Vagina (tissue), 2 donors: ENCODE data around the gene SLC13A1.

Experiments
- CTCF ChIP-seq, 3 experiments: fragments of 450-650 bp in 2 of 3; fragments of 200-600 bp in 1 of 3; sonication (generic) in 1 of 3; IDR thresholded peaks; one replicate each; pipeline ENCODE4 v1.5.1; 2017 to 2019; ENCODE audit warnings: antibody characterized with exemption in 3 of 3, mild to moderate bottlenecking in 2 of 3, moderate library complexity in 2 of 3
- POLR2A ChIP-seq, 2 donors: fragments of 450-650 bp; IDR thresholded peaks; one replicate each; pipeline ENCODE4 v1.6.1; 2017; ENCODE audit warnings: antibody characterized with exemption in 2 of 2, mild to moderate bottlenecking in 2 of 2, moderate library complexity in 2 of 2
- POLR2AphosphoS5 ChIP-seq, 2 donors: sonication (generic); formaldehyde crosslinking; IDR thresholded peaks; one replicate each; pipeline ENCODE4 v1.9.0; 2017; ENCODE audit warnings: antibody characterized with exemption in 2 of 2, mild to moderate bottlenecking in 2 of 2, low read depth in 1 of 2; ENCODE audit not compliant: insufficient read depth in 1 of 2

DNA sequence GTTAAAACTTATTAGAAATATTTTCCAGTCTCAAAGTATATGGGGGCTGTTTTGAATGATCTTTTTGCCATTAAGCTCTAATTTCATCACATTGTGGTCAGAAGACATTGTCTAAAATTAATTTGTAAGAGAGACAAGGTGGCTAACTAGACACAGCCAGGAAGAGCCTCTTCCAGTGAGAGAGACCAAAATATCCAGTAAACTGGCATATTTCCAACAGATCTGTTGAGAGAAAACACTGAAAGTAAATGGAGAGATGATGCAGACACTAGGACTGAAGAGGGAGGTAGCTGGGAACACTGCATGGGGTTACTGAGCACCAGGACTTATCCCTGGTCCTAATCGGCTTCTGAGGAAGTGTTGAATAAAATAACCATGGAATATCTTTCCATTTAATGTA is 102.8 kb downstream of the SLC13A1 start:
- TF ChIP-seq CTCF (IDR thresholded peaks at IDR 0.05) (no peak), POLR2AphosphoS5 (IDR thresholded peaks at IDR 0.05; ENCODE audit: insufficient read depth in 1 of 2, low read depth in 1 of 2) (no peak), POLR2A (IDR thresholded peaks at IDR 0.05) (no peak)
